ENCODE results near the gene PERM1.
"Not testable (repeated sequence)": the region's sequence is repeated elsewhere in the genome, so short reads cannot be mapped to it uniquely, and the experiment has no call there.

- TF ChIP-seq CTCF (conservative IDR thresholded peaks at IDR 0.05); ZFX (IDR thresholded peaks at IDR 0.05): not testable (repeated sequence)
These were observed 35.1 kb downstream of the PERM1 start for GRCh38 chr1:946811-947210.
